GM21619 (cell line): ENCODE data around the gene MICAL2.

ENCODE experiments used
- ATAC-seq: cut with Tn5 transposase; IDR thresholded peaks from one replicate; pipeline ENCODE4 v1.9.1; 2021; ENCODE audit not compliant: unreplicated experiment

MICAL2 gene

DNA sequence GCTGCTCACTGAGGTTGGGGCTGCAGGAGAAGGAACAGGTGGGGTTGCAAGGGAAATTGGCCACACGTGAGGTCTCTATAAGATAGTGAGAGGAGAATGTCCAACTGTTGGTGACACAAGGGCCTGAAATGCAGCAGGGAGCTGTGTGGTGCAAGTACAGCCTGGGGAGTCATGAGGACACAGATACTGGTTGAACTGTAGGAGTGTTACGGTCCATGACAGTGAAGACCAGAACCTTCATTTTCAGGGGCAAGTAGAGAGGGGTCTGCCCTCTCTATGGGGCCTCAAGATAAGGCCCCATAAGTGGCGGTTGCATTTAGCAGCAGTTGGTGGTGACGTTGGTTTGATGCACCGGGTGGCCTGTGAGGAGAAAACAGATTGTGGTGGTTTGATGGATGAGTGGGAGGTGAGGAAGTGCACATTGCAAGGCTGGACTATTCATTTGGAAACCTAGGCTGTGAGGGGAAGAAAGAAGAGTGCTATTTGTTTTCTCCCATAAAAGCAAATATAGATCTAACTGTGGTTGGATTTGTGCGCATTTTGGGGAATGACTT lies 39.4 kb downstream of the MICAL2 start:
- ATAC-seq, result no peak

DNA sequence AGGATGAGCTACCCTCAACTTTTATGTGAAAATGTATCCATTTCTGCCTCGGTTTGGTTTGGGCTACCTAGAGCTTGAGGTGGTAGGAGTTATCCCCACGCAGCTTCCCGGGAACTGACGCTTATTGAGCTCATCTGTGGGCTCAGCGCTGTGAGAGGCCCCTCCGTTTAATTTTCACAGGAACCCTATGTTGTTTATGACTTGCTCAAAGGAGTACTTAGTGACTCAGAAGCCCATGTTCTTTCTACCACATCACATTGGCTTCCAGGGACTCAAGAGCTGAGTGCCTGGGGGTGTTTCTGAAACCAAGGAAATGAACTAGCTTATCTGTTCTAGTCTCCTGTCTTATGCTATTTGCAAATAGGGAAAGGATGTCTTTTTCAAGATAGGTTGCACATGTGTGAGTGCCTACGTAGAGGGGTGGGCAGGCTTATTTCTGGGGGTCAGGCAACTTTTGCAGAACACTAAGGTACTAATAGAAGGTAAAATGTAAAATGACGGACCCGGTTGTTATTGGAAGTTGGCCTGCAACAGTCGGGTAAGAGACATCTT lies 40.5 kb downstream of the MICAL2 start:
- ATAC-seq, result no peak

DNA sequence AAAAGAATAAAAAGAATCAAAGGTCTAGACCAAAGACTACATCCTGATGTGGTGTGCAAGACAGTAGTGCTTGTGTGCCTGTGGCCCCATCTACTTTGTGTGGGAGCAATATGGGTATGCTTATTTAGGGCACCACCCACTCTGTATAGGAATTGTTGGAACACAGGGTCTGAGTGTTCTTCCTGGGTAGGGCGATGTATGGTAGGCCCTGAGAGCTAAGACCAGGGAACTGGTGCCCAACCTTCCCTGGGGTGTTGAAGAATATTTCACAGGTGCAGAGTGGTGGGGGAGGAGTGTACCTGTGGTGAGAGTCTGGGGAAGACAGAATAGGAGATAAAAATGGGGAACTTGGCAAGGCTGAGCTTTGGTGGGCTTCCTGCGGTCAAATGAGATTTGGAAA lies 41.9 kb downstream of the MICAL2 start:
- ATAC-seq, result no peak

DNA sequence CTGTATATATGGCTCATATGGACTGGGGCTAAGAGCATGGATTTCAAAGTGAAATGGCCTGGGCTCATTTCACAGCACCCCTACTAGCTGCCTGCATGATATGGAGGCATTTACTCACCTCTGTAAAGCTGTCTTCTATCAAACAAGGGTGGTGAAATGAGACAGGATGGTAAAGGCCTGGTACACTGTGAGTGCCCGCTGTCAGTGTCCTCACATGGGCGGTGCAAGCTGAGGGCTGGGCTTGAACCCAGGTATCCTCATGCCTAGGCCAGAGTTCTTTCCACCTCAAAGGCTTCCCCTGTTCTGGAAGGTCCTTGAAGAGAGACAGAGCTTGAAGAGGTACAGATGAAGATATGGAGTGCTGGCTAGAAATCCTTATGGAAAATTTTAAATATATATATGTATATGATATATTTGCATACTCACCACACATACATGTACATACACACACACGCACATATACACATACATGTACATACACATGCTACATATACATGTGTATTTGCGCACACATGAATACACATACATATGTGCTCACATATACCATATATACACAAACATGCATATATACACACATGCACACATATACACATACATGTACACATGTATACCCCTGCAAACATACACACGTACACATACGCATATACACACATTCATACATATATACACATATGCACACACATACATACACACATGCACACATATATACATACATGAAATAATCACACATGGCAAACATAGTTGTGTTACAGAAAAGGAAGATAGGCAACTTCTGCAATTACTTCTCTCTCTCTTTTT lies 44.7 kb downstream of the MICAL2 start:
- ATAC-seq, result no peak

DNA sequence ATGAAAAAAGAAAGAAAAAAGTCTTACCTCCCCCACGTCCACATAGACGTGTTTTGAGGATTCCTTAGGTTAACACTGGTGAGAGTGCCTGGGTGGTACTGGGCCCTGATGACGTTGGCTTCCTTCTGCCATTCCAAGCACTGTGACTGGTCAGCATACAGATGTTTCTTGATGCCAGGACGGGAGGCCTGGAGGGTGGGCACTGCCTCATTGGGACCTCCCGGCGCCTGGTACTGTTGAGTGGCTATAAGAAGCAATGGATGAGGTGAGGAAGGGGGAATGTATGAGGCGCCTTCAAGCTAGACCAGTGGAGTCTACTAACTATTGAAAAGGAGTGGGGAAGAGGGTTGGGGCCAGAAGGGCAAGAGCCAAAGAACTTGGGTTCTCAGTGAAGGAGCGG lies 45.3 kb downstream of the MICAL2 start:
- ATAC-seq, result no peak

DNA sequence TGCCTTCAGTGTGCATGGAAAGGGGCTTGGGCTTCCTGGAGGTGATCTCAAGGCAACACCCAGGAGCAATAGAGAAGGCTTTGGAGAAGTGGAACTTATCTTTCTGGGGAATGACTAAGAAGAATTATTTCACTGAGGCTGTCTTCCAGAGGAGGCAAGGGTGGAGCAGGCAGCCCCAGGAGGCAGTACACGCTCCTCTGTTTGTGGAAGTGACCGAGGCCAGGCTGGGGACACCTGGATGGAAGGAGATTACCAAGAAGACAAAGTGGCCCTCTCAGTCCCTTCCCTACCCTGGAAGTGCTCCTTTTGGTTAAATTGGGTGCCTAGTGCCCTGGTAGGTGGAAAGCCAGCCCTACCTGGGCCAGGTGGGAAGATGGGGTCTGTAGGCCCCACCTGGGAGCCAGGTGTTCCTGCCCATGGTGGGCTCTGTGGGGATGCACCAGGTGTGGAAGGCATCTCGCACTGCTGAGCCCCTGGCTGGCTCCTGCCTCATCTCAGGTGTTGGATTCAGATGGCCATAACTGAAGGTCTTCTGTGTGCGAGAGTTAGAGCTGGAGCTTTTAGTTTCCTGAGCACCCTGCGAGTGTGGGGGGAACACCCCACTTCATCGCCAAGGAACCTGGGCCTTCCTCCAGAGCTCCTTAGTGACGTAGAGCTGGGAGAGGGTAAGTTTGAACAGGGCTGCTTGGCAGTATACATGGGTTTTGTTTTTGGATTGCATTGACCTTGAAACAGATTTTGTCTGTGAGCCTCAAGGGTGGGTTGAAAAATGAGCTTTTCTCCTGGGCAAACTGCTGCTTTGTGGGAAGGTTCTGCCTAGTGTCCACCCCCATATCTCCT lies 46.1 kb downstream of the MICAL2 start:
- no peak for ATAC-seq

DNA sequence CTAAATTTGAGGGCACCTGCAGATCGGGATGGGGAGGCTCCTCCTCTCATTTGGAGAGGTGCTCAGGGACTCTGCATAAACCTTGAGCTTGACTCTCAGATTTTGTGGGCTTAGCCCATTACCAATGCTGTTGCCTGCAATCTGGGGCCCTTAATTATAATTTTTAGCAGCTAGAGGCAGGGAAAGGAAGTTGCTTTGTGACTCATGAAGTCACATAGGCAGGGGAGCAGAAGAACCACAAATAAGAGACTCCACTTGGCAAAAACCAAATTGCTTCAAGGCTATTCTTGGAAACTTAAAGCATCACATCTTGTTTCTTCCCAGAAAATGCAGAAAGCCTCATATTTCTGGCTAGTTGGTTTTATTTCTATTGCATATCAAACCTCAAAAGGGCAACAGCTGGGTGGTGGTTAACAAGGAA lies 46.9 kb downstream of the MICAL2 start:
- ATAC-seq, result no peak

DNA sequence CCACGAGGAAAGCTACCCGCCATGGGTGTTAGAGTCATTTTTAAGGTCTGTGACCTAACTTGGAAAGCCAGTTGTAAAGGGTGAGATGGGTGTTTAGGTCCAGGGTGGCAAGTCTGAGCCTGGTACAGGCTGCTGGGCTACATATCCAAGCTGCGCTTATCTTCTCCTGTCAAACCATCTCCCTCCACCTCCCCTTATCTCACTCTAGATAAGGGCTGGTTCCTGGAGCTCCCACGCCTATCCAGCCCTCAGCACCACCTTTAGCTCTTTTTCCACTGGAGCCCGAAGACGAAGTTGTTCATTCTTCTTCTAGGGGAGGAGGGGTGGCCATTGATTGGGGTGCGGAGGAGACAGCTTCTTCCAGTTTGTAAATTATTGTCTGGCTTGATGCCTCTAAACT lies 48.5 kb downstream of the MICAL2 start:
- ATAC-seq, result no peak

DNA sequence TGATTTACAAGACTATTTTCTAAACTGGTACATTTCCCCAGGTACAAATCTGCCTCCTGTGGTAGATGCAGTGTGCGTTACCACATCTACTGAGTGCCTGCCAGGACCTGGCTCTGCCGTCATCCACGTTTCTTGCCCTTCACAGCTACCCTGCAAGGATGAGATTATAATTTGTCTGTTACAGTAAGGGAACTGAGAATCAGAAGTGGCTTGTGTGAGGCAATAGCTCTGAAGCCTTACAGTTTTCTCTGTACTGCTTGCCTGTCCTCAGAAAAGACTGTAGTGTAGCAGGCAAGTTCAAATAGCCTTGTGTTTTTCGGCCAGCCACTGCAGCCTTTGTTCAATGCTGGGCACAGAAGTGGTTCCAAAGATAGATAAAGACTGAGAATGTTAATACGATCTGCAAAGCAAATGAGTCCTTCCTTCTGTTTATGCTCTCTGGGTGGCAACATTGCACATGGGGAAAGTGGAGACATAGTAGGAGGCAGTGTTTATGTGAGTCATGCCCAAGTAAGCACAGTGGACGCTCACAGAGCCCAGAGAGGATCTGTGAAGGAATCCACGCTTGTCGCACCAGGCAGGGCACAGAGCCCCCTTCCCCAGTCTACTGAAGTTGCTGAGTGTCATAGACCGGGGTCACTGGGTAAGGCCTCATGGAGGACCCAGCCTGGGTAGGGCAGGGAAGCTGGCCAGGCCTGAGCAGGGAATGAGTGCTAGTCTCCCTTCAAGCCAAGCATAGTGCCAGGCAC lies 49.1 kb downstream of the MICAL2 start:
- ATAC-seq, result no peak

DNA sequence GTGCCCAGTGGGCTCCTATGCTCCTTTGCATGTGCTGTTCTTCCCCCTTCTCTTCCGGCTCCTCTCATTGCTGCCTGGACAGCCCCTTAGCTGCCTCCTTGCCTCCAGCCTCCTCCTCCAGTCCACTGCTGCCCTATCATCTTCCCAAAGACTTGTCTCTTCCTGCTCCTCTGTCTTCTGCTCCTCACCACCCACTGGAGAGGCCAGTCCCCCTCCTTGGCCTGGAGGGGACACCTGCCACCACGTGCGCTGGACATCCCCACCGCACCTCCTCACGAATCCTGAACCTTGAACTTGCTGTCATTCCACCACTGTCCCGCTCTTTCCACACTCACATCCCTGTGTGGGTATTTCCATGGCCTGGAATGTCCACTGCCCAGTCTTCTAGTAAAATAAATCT lies 49.8 kb downstream of the MICAL2 start:
- ATAC-seq, result no peak

DNA sequence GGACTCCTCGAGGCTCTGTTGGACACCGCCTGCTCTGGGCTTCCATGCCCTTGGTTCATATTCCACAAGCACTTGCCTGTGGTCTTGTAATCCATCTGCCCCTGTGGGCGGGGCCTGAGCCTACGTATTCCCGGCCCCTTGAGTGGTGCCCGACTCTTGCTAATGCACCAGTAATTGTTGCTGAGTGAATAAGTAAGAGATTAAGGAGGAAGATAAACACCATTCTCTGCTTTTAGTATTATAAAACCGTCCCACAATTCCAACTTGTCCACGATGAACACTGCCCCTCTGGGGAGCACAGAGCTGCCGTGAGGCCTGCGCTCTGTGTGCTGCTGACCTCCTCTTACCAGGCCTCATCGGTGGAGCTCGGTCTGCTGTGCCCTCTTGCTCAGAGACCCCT lies 50.3 kb downstream of the MICAL2 start:
- ATAC-seq, result no peak

DNA sequence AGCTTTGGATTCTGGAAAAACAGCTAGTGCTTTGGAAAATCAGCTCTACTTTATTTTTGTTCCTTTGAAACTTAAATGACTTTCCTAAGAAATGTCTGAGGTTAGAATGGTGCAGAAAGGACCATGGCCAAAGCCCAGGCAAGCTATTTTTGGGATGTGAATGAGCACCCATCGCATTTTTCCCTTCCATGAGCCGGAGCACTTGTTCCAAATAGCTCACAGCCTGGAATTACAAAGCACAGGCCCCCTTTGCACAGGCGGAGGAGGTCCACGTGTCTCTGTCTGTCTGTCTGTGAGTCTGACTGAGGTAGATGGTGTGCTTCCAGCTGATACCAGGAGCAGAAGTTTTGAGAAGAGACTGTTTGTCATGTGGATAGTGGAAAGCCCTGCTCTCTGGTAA lies 50.7 kb downstream of the MICAL2 start:
- no peak for ATAC-seq

DNA sequence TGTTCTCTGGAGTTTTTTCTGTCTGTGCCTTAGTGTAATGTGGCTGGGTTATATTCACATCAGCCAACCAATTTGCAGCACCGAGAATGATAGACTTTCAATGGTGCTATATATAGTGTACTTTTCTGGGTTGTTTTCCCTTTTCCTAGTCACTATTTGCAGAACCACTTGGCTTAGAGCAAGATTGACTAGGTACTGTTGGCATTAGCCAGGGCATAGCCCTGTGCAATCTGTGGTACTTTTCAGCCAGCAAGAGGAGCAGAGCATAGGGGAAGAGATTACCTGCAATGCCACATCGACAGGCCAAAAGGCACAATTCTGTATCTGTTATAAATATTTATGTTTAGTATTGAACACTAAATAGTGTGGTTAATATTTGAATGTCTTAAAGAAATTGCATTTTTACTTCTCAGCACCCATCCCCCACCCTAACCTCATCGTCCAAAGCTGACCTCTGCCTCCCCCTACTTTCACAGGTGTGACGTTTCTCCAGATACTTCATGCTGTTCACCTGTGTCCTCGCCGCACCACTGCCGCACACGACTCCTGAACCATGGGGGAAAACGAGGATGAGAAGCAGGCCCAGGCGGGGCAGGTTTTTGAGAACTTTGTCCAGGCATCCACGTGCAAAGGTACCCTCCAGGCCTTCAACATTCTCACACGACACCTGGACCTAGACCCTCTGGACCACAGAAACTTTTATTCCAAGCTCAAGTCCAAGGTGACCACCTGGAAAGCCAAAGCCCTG lies 51.4 kb downstream of the MICAL2 start:
- no peak for ATAC-seq

DNA sequence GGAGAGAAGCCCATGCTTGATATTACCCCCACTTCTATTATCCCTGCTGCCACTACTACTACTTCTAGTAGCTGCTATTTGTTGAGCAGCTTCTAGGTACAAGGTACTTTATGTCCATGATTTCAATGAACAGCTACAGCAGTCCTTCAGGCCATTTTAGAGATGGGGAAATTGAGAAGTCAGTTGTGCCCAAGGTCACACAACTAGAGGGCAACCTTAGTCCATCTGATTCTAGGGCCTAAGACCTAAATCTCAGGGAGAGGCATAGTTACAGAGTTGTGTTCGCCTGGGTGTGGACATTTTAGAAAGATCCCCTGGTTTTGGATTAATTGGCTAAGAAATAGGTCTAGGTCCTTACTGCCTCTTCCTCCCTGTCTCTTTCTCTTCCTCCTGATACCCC lies 52.3 kb downstream of the MICAL2 start:
- ATAC-seq, result no peak

DNA sequence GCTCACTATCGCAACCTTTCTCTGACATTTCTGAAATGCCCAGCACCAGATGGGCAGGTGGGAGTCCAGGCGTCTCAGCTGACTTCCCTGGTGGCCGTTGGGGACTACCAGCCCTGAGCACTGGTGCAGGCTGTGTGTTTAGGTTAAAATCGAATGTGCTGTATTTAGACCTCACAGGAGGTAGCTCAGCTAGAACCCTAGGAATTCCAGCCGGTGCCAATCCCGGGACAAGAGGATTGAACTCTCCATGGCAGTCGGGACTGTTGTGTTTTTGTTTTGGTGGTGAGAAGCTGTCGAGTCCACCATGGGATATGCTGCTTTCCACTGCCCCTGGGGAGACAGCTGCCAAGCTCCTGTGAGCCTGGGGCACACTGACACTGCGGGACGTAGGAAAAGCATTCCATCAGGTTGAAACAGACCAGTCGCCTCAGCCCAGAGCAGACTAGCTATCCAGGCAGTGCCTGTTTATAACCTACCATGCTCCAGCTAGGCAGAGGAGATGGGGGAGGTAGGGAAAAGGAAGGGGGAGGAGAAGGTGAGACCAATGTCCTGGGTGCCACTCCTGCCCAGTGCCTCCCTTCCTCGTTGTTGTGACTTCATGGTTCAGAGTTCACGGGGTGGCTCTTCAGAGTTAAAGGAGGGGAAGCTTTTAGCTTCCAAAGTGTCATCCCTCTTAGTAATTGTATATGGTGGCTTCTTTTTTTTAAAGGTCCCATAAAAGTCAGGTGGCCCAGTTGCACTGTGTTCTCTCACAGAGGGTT lies 53.0 kb downstream of the MICAL2 start:
- ATAC-seq, result no peak

DNA sequence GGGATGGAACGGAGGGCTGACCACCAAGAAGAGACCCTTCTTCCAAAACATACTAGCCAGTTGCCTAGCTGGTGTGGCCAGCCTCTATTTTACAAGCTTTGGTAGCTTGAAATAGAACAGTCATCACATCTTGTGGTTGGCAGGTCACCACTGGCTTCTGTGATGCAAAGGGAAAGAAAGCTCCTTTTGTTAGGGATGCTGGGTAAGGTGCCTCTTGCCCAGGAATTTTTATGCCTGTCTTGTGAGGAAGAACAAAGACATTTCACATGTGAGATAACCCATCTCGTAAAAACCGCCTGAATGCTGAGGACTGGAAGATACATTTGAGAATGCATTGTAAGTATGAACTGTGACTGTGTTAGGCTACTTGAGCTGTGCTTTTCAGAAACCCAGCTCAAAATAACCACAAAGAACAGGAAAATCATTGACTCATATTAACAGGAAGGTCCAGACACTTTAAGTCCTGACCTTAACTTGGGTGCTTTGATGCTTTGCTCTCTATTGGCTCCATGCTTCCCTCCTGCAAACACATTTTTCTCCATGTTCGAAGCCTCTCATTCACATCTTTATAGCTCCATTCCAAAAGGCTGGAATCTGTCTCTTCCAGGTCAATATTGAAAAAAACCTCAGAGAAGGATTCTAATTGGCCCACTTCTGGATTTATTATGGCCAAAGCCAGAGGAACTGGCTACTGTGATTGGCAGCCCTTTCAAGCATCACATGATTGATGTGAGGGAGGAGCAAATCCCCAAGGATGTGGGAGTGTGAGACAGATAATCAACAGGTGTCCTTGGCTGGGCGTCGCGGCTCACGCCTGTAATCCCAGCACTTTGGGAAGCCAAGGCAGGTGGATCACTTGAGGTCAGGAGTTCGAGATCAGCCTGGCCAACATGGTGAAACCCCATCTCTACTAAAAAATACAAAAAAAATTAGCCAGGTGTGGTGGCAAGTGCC lies 53.9 kb downstream of the MICAL2 start:
- ATAC-seq, result peak; percentile 40

DNA sequence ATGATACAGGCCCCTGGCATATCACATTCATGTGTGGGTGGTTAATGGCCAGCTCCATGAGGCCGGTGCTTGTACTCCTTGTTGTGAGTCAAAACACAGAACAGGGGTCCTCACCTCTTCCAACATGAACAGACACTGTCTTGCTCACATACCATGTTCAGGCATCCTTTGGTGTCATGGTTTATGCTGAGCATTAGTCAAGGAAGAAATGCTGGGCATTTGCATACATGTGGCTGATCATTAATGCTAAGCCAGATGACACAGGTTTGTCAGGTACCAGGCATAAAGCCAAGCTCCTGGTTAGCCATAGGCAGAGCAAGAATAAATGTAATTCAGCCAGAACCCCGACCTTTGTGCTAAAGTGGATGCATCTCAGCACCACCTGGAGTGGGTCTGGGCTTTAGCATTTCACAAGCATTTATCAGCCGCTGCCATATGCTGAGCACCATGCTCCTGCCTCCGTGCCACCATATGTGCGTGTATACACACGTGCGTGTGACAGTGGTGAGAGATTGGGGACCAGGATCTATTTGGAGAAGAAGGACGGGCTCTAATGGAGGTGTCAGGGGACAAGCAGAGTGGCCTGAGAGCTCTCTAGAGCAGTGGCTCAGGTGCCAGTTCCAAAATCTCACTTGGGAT lies 55.0 kb downstream of the MICAL2 start:
- ATAC-seq, result no peak
